Heart right ventricle (tissue), 16 donors: ENCODE data around the gene ABHD12. TPM values are rescaled to one million over a fixed set of nuclear protein-coding genes. Genes with fewer than 3 reads are reported as not detected.

Experiments used
- ATAC-seq, 8 donors: fragments of 200-7000 bp; cut with Tn5 transposase; one replicate each; pipeline ENCODE4 v1.9.1; 2020; ENCODE audit warnings: mild to moderate bottlenecking in 8 of 8, moderate library complexity in 8 of 8, moderate number of reproducible peaks in 1 of 8
- DNase-seq, 2 donors: peaks; one replicate each; pipeline ENCODE4 v3.0.0-alpha.2; 2020
- H3K27ac ChIP-seq, 10 donors: fragments of 200-600 bp; sonication (generic) in 2 of 10; one replicate each; pipeline versions ENCODE4 v1.5.0 to v1.8.0; 2020 to 2022; ENCODE audit warnings: mild to moderate bottlenecking in 3 of 10
- H3K27me3 ChIP-seq, 7 donors: fragments of 200-600 bp; one replicate each; pipeline ENCODE4 v1.8.0; 2021 to 2022; ENCODE audit warnings: mild to moderate bottlenecking in 2 of 7
- H3K36me3 ChIP-seq, 9 donors: fragments of 200-600 bp; sonication (generic) in 1 of 9; one replicate each; pipeline versions ENCODE4 v1.5.0 to v1.8.0; 2020 to 2022; ENCODE audit warnings: mild to moderate bottlenecking in 2 of 9
- H3K4me1 ChIP-seq, 9 donors: fragments of 200-600 bp; sonication (generic) in 1 of 9; one replicate each; pipeline versions ENCODE4 v1.5.0 to v1.8.0; 2020 to 2022; ENCODE audit warnings: mild to moderate bottlenecking in 4 of 9
- H3K4me3 ChIP-seq, 10 donors: fragments of 200-600 bp; sonication (generic) in 2 of 10; one replicate each; pipeline versions ENCODE4 v1.5.0 to v1.8.0; 2020 to 2022; ENCODE audit warnings: mild to moderate bottlenecking in 7 of 10, moderate library complexity in 2 of 10
- H3K9me3 ChIP-seq, 11 donors: fragments of 200-600 bp in 10 of 11; sonication (generic) in 2 of 11; one replicate each; pipeline versions ENCODE4 v1.5.0 to v1.8.0; 2013 to 2022; ENCODE audit warnings: mild to moderate bottlenecking in 2 of 11, control low read depth in 1 of 11, moderate library complexity in 1 of 11
- WGBS, 2 donors: extraction: QIAGEN DNeasy Blood & Tissue Kit; methylation state at CpG; one replicate each; pipeline ENCODE4 v1.1.7; 2013; ENCODE audit warnings: inconsistent platforms in 1 of 2; 5-methylcytosine and 5-hydroxymethylcytosine counted together
- intact Hi-C, 10 donors: fragments of 100-400 bp; cut with DNase I; formaldehyde crosslinking; loops; one replicate each; pipeline versions ENCODE4 v1.11.1 to v1.14.2; 2022
- polyA plus RNA-seq, 2 donors: library from polyadenylated mRNA; stranded (reverse); fragments of 200-250 nt; gene quantifications; one replicate each; pipeline ENCODE4 v1.2.3, GENCODE V29; 2013
- total RNA-seq, 10 donors: library from RNA; stranded (reverse); fragmentation: NEBNext Ultra II Directional in 3 of 10; extraction: Animal tissue kit (Norgen Biotek cat#: 25700) in 3 of 10; gene quantifications; one replicate each; pipeline versions ENCODE4 v1.2.1 to v1.2.4, GENCODE V29; 2021 to 2023
- TF ChIP-seq, protein P1 (sequence below), 9 donors: fragments of 200-600 bp; sonication (generic) in 2 of 9; IDR thresholded peaks; one replicate each; pipeline versions ENCODE4 v1.5.0 to v1.8.0; 2021 to 2022; ENCODE audit warnings: antibody characterized with exemption in 9 of 9, mild to moderate bottlenecking in 5 of 9, moderate library complexity in 1 of 9
- donor health status: Arrhythmogenic right ventricular cardiomyopathy.
- donor health status: ischemic (EF 13 %, LVEDD 7.1; RV severe dilation, severe dysfunction).
- donor health status: healthy with polysubstance abuse.
- donor health status: DM: no; HTN: yes; CAD: no.
- donor health status: DM: no; HTN: no; CAD: no.
- donor health status: ischemic (EF 25% LVEDD 6.9; RV normal size, moderate dysfunction).
- donor health status: ischemic (EF 25% LVEDD 5.7; RV mildly dilated, moderate dysfunction).
- donor health status: healthy.
- donor health status: DM: yes; HTN: yes; CAD: no.
- donor health status: Ischemic cardiomyopathy.
- donor health status: ischemic (EF 35%, LVEDD 5.7; RV mildly dilated, moderate dysfunction).
- donor health status: nonischemic (EF 11% LVEDD 7.7; RV severe dilation, severe dysfunction).
- donor health status: DM: yes; HTN: yes; CAD: no.
- donor health status: PGD.
- donor health status: ischemic (EF 29% LVEDD 5.4; RV normal size, mild dysfunction).
- donor health status: nonischemic (EF 23%, LVEDD 6.1; RV moderate dilation, normal function).

Gene ABHD12
- total and polyA plus RNA-seq, 12 donors, result 21.1 to 41.3 (median 28.1) TPM

- WGBS, 2 donors, result 86 to 91% methylated on average over 11 of the region's 11 CpGs
- Histone ChIP-seq H3K9me3 (no peaks in the 10 kb centered on the region), H3K4me3 (no peak overlapping the region), H3K4me1 (peaks cover 0 to 10% (median 4%) of the 10 kb centered on the region in 9 donors), H3K36me3 (peaks cover 4 to 100% (median 92%) of the 10 kb centered on the region in 9 donors), H3K27ac (no peak overlapping the region), H3K27me3 (no peaks in the 10 kb centered on the region)
- no peak for ATAC-seq
- DNase-seq, result no peak
- TF ChIP-seq, protein P1, sequence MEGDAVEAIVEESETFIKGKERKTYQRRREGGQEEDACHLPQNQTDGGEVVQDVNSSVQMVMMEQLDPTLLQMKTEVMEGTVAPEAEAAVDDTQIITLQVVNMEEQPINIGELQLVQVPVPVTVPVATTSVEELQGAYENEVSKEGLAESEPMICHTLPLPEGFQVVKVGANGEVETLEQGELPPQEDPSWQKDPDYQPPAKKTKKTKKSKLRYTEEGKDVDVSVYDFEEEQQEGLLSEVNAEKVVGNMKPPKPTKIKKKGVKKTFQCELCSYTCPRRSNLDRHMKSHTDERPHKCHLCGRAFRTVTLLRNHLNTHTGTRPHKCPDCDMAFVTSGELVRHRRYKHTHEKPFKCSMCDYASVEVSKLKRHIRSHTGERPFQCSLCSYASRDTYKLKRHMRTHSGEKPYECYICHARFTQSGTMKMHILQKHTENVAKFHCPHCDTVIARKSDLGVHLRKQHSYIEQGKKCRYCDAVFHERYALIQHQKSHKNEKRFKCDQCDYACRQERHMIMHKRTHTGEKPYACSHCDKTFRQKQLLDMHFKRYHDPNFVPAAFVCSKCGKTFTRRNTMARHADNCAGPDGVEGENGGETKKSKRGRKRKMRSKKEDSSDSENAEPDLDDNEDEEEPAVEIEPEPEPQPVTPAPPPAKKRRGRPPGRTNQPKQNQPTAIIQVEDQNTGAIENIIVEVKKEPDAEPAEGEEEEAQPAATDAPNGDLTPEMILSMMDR (IDR thresholded peaks at IDR 0.05), result no peak
- intact Hi-C loops, result no loop called here
These were observed 107.8 kb downstream of the ABHD12 start for GRCh38 chr20:25282796-25283195.

DNA sequence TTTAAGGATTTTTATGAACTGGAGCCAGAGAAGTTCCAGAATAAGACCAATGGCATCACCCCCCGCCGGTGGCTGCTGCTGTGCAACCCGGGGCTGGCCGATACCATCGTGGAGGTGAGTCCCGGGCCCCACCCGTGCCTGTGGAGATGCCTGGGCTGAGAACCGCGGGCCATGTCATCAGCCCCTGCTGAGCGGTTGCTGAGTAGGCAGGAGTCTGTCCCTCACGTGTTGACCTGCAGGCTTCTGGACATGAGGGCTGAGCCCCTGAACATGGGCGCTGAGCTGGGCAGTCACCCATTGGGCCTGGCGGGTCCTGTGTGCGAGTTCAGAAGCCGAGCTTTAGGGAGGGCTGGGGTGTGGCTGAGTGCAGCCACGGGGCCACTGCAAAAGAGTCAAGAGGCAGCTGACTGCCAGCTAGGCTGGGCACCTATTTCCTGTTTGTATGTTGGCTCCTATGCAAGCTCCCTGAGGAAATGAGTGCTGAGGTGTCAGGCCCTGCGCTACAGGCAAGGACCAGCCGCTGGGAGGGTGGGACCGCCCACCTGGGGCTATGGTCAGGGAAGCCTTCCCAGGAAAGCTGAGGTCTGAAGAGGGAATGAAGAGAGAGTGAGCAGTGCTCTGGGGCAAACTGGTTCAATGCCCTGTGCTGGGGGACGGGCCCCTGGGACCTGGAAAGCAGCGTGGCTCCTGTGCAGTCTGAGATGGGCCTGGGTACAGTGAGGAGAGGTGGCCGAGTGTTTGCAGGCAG lies 108.4 kb downstream of the ABHD12 start:
- intact Hi-C loops, result no loop called here
- Histone ChIP-seq H3K9me3 (no peaks in the 10 kb centered on the region), H3K4me1 (peaks cover 0 to 16% (median 10%) of the 10 kb centered on the region in 9 donors), H3K4me3 (no peak overlapping the region), H3K27ac (no peak overlapping the region), H3K27me3 (no peaks in the 10 kb centered on the region), H3K36me3 (peaks cover 4 to 100% (median 87%) of the 10 kb centered on the region in 9 donors)
- TF ChIP-seq, protein P1 (IDR thresholded peaks at IDR 0.05), result no peak
- DNase-seq (peak in 1 of 2 donors; percentile 2), ATAC-seq (no peak)
- 81 to 84% methylated on average over 22 of the region's 22 CpGs for WGBS, 2 donors

GRCh38 chr20:25281541-25281991 lies 109.1 kb downstream of the ABHD12 start:
- no peaks in the 10 kb centered on the region for H3K9me3 ChIP-seq
- intact Hi-C loops, result no loop called here
- TF ChIP-seq, protein P1 (IDR thresholded peaks at IDR 0.05), result no peak
- peaks cover 4 to 100% (median 83%) of the 10 kb centered on the region in 9 donors for H3K36me3 ChIP-seq
- H3K27me3 ChIP-seq, result no peaks in the 10 kb centered on the region
- H3K4me3 ChIP-seq, result no peak overlapping the region
- WGBS, 2 donors, result 90 to 93% methylated on average over 21 of the region's 21 CpGs
- ATAC-seq (no peak), DNase-seq (peak in 1 of 2 donors; percentile 2)
- H3K27ac ChIP-seq, result no peak overlapping the region
- peaks cover 0 to 22% (median 10%) of the 10 kb centered on the region in 9 donors for H3K4me1 ChIP-seq

- no peaks in the 10 kb centered on the region for H3K27me3 ChIP-seq
- intact Hi-C loops, result no loop called here
- H3K36me3 ChIP-seq, result peaks cover 4 to 99% (median 83%) of the 10 kb centered on the region in 9 donors
- H3K27ac ChIP-seq, result peak overlapping the region in 1 of 10 donors; percentile 3
- ATAC-seq (no peak), DNase-seq (peak in 1 of 2 donors; percentile 3)
- H3K9me3 ChIP-seq, result no peaks in the 10 kb centered on the region
- peaks cover 0 to 29% (median 12%) of the 10 kb centered on the region in 9 donors for H3K4me1 ChIP-seq
- TF ChIP-seq, protein P1 (IDR thresholded peaks at IDR 0.05), result no peak
- H3K4me3 ChIP-seq, result no peak overlapping the region
- WGBS, 2 donors, result 92 to 93% methylated on average over 33 of the region's 33 CpGs
These were observed 109.8 kb downstream of the ABHD12 start for GRCh38 chr20:25280574-25281535.
